Measurements from ENCODE around the gene GSE1.
"Not testable (repeated sequence)": the region's sequence is repeated elsewhere in the genome, so short reads cannot be mapped to it uniquely, and the experiment has no call there.

Gene GSE1

GRCh38 chr16:85592277-85592676 is 20.8 kb upstream of the GSE1 start:
- not testable (repeated sequence) for DNase-seq

GRCh38 chr16:85592700-85593493 is 20.2 kb upstream of the GSE1 start:
- no peak for DNase-seq

- DNase-seq: peak; percentile 37 to 66
These were observed 19.5 kb upstream of the GSE1 start for GRCh38 chr16:85593494-85594221.

DNA sequence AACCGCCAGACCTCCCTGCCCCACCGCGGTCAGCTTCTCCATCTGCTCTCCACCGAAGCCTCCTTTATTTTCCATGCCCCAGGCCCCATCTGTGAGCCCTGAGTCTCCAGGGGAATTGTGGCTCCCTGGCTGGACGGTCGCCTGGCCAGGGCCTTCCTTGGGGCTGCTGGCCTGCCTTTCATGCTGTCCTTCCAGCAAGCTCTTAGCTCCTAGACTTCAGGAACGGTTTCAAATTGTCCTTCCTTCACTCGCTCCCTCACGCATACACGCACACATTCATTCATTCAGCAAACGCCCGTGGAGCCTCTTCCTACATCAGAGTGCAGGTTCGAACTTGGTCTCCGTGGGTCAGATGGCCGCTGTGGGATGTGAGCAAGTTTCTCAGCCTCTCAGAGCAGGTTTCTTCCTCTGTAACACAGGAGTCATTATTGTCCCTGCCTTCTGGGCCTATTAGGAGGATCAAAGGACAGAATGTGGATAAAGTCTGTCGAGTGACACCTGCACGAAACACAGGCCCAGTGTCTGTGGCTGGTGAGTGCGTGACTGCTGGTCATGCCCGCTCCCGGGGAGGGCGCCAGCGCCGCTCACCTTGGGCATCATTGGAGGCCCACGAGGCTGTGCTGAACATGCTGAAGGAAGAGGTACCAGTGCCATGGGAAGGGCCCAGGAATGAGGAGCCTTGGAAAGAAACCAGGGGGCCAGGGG is 18.7 kb upstream of the GSE1 start:
- DNase-seq: no peak

DNA sequence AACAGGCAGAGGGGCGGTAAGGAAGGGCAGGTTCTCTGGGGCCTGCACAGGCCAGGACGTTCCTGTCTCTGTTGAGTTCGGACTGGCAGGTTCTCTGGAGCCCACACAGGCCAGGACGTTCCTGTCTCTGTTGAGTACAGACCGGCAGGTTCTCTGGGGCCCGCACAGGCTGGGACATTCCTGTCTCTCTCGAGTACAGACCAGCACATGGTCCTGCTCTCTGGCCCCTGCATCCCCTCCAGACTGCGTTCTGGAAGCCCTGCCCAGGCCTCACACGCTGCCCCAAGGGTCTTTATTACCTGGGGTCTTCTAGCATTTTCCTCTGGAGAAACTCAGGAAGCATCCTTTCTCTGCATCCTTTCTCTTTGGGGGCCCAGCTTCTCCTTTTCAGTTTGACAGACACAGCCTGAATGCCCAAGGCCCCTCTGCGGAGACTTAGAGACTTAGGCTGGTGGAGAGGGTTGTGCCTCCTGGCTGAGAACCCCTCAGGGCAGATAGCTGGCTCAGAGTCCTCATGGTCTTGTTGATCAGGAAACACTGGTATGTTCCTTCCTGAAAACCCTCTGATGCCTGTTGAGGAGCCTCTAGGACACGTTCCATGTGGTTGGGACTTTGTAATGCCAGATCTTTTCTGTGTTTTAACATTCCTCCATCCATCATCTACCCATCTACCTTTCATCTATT is 18.0 kb upstream of the GSE1 start:
- no peak for DNase-seq

DNA sequence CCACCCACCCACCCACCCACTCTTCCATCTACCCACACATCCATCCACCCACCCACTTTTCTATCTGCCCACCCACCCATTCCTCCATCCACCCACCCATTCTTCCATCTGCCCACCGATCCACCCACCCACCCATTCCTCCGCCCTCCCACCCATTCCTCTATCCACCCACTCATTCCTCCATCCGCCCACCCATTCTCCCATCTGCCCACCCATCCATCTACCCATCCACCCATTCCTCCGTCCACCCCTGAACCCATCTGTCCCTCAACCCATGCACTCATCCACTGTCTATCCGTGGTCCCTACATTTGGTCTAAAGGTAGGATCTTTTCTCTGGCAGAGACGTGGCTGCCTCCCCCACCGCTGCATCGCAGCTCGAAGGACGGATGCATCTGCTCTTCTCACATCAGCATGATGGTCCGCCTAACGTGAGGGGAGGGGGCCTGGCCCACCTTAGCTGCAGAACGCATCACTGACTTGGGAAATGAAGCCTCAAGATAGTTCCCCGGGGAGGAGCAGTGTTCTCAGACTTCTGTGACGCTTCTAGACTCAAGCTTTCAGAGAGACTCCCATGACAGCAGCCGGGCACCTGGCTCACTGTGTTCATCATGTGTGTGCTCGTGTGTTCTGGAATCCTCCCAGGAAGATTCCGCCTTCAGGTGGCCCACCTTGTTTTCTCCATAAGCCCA is 17.2 kb upstream of the GSE1 start:
- no peak for DNase-seq

GRCh38 chr16:85598141-85598540 is 15.0 kb upstream of the GSE1 start:
- DNase-seq: no peak

DNA sequence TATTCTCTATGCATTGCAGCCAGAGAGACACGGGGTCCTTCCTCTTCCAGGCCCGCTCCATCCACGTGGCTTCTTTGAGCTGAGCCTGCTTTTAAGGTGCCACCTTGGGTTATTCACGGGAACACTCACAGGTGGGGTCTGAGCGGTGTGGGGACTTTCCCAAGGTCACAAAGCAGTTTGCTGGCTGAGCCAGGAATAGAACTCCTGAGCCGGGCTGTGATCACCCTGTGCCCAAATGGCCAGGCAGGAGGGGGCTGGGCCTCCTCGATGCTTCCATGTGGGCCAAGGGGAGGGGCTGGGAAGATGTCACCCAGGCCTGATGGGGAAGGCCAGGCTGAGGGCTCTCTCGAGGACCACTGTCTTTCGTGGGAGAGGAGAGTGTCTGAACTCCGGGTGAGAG is 13.0 kb upstream of the GSE1 start:
- DNase-seq: no peak

- no peak for DNase-seq
These were observed 12.4 kb upstream of the GSE1 start for GRCh38 chr16:85600530-85601271.

- no peak for DNase-seq
These were observed 11.9 kb upstream of the GSE1 start for GRCh38 chr16:85601272-85601639.

GRCh38 chr16:85601730-85602401 is 11.3 kb upstream of the GSE1 start:
- peak in 1 of 2 experiments; percentile 45 for DNase-seq

GRCh38 chr16:85602402-85603202 is 10.5 kb upstream of the GSE1 start:
- DNase-seq: no peak

- DNase-seq: no peak
These were observed 9.8 kb upstream of the GSE1 start for GRCh38 chr16:85603203-85603755.

GRCh38 chr16:85604145-85604705 is 8.9 kb upstream of the GSE1 start:
- DNase-seq: no peak

GRCh38 chr16:85605051-85605911 is 7.8 kb upstream of the GSE1 start:
- no peak for DNase-seq

DNA sequence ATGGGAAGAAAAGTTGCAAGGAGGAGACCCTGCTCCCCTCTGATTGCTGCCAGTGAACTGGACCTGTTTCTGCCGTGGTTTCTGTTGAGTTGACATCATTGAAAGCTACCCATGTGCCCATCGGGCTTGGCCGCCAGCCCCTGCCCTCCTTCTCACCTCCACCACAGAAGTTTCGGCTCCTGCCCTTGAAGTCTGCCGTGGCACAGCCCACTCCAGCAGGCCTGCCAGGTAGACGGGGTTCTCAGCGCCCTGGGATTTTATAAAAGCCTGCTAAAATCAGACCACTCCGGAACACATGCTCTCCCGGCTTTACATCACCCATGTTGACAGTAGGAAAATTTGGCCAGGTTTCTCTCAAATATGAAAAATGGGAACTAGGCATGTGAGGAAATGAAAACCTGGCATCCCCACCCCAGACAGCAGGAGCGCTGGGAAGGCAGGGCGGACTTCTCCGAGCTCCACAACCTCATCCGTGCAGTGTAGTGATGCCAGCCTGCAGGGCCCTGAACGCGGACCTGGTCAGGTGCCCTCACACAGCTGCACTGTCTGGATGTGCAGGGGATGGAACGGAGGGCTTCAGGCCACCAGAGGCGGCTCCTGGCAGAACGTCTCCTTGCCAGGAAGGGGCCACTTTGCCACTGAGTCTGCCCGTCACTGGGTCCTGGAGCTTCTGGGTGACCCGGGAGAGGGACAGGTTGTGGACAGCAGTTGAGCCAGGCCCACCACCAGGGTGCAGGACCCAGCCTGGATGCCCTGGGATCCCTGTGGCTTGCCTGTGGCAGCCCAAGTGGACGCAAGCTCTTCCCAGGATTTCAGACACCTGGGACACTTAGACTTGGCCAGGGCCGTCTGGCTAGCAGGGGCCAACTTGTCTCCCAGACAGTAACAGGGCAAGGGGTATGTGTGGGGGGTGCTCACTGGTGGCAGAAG is 6.9 kb upstream of the GSE1 start:
- DNase-seq: peak; percentile 44 to 78

DNA sequence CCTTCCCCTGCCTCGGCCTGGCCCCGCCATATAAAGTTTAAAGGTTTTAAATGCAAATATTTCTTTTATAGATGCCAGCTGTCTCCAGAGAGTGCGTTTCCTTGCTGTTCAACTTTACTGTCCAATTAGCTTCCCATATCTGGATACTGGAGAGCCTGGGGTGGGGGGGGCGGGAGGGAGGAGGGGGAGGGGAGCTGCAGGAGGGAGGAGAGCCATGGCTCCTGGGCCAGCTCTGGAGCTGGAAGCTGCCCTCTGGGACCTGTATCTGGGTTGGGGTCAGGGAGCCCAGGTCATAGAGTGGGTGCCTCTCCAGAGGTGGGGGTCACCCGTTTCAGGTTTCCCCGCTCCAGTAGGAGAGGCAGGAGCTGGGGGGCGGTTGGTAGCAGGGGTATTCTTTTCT is 6.2 kb upstream of the GSE1 start:
- DNase-seq: no peak

Data from NCI-H446 (cell line).